IMR-90 (cell line): ENCODE results near the gene DSCAM. TPM values are rescaled to one million over a fixed set of nuclear protein-coding genes. Genes with fewer than 3 reads are reported as not detected.

Experiments used
- ATAC-seq: fragments of 200-7000 bp; cut with Tn5 transposase; 2 replicates; pipeline ENCODE4 v1.9.1; 2020; ENCODE audit warnings: low read depth, mild to moderate bottlenecking, moderate library complexity
- BruUV-seq: library from RNA; stranded (reverse); fragments of 400-500 nt; replicated peaks from 2 replicates; lab custom pipeline; 2021; lab: Mats Ljungman, UMichigan
- CTCF ChIA-PET: fragments of 300-600 bp; formaldehyde crosslinking; extraction: SDS; loops from one replicate; lab custom pipeline; 2021; ENCODE audit warnings: antibody characterized with exemption; lab: Yijun Ruan, JAX
- POLR2A ChIA-PET: fragments of 300-600 bp; sonication (Branson Sonifier 250); formaldehyde crosslinking; loops from one replicate; lab custom pipeline; 2022; ENCODE audit warnings: antibody characterized with exemption; ENCODE audit not compliant: unreplicated experiment; lab: Charles Lee
- DNase-seq: peaks from one replicate; pipeline ENCODE4 v3.0.0; 2013
- H2AFZ ChIP-seq: replicated peaks from 2 replicates; pipeline ENCODE3; 2013; ENCODE audit warnings: low read length, mild to moderate bottlenecking; ENCODE audit not compliant: poor library complexity
- H2AK5ac ChIP-seq: 2 replicates; pipeline ENCODE4 v1.6.1; 2013; ENCODE audit warnings: low read depth, low read length, inconsistent platforms
- H2AK9ac ChIP-seq: replicated peaks from 2 replicates; pipeline ENCODE3; 2013; ENCODE audit warnings: mild to moderate bottlenecking, low read depth, low read length, moderate library complexity; ENCODE audit not compliant: poor library complexity
- H2BK120ac ChIP-seq: 2 replicates; pipeline ENCODE4 v1.6.1; 2013; ENCODE audit warnings: low read depth, low read length, inconsistent platforms
- H2BK15ac ChIP-seq: 3 replicates; pipeline ENCODE4 v1.6.1; 2013; ENCODE audit warnings: low read depth, low read length, inconsistent platforms
- H2BK20ac ChIP-seq: 2 replicates; pipeline ENCODE4 v1.6.1; 2013; ENCODE audit warnings: low read depth, mild to moderate bottlenecking, inconsistent platforms, low read length, moderate library complexity
- H2BK5ac ChIP-seq: 2 replicates; pipeline ENCODE4 v1.6.1; 2013; ENCODE audit warnings: mild to moderate bottlenecking, low read depth, low read length, inconsistent platforms; ENCODE audit not compliant: poor library complexity, severe bottlenecking
- H3K14ac ChIP-seq: replicated peaks from 2 replicates; pipeline ENCODE4 v1.6.1; 2013; ENCODE audit warnings: low read depth, low read length, inconsistent platforms
- H3K18ac ChIP-seq: 2 replicates; pipeline ENCODE4 v1.6.1; 2013; ENCODE audit warnings: low read depth, low read length, control low read depth
- H3K23ac ChIP-seq: 2 replicates; pipeline ENCODE4 v1.6.1; 2013; ENCODE audit warnings: low read depth, low read length, inconsistent platforms
- H3K27ac ChIP-seq: 2 replicates; pipeline ENCODE4 v1.5.1; 2013; ENCODE audit warnings: mild to moderate bottlenecking, control low read depth, low read length; ENCODE audit not compliant: insufficient read depth
- H3K27me3 ChIP-seq: 2 replicates; pipeline ENCODE4 v1.6.1; 2013; ENCODE audit warnings: low read length; ENCODE audit not compliant: control insufficient read depth, insufficient read depth
- H3K36me3 ChIP-seq: 2 replicates; pipeline ENCODE4 v1.6.1; 2013; ENCODE audit warnings: low read length, mixed read lengths; ENCODE audit not compliant: control insufficient read depth, insufficient read depth
- H3K4ac ChIP-seq: 2 replicates; pipeline ENCODE4 v1.6.1; 2013; ENCODE audit warnings: low read depth, low read length, inconsistent platforms
- H3K4me1 ChIP-seq: 2 replicates; pipeline ENCODE4 v1.6.1; 2013; ENCODE audit warnings: low read length, mixed read lengths; ENCODE audit not compliant: control insufficient read depth, insufficient read depth
- H3K4me2 ChIP-seq: 2 replicates; pipeline ENCODE4 v1.6.1; 2013; ENCODE audit warnings: low read depth, mild to moderate bottlenecking, control low read depth, low read length, moderate library complexity
- H3K4me3 ChIP-seq: 2 replicates; pipeline ENCODE4 v1.5.1; 2013; ENCODE audit warnings: low read depth, mild to moderate bottlenecking, control low read depth, low read length, moderate library complexity; ENCODE audit not compliant: insufficient read depth
- H3K56ac ChIP-seq: 2 replicates; pipeline ENCODE4 v1.6.1; 2013; ENCODE audit warnings: low read length, inconsistent platforms; ENCODE audit not compliant: insufficient read depth; ENCODE audit errors: extremely low read depth
- H3K79me1 ChIP-seq, 2 experiments: 2 replicates each; pipeline ENCODE4 v1.6.1; 2013; ENCODE audit warnings: low read length in 2 of 2, inconsistent platforms in 1 of 2, low read depth in 1 of 2
- H3K9ac ChIP-seq: 2 replicates; pipeline ENCODE4 v1.6.1; 2013; ENCODE audit warnings: low read depth, low read length, control low read depth
- H3K9me1 ChIP-seq: 2 replicates; pipeline ENCODE4 v1.6.1; 2013; ENCODE audit warnings: low read length, inconsistent platforms; ENCODE audit not compliant: insufficient read depth
- H3K9me3 ChIP-seq: 2 replicates; pipeline ENCODE4 v1.6.1; 2013; ENCODE audit warnings: low read length; ENCODE audit not compliant: control insufficient read depth, insufficient read depth
- H4K20me1 ChIP-seq: 2 replicates; pipeline ENCODE4 v1.6.1; 2013; ENCODE audit warnings: low read length, inconsistent platforms; ENCODE audit not compliant: insufficient read depth
- H4K5ac ChIP-seq: 2 replicates; pipeline ENCODE4 v1.6.1; 2013; ENCODE audit warnings: mild to moderate bottlenecking, low read depth, low read length, control low read depth
- H4K8ac ChIP-seq, 2 experiments: 2 replicates each; pipeline ENCODE4 v1.6.1; 2013; ENCODE audit warnings: low read depth in 2 of 2, low read length in 2 of 2, control low read depth in 1 of 2, inconsistent platforms in 1 of 2
- H4K91ac ChIP-seq: 2 replicates; pipeline ENCODE4 v1.6.1; 2013; ENCODE audit warnings: low read depth, low read length, inconsistent platforms; ENCODE audit not compliant: insufficient read depth
- BHLHE40 ChIP-seq: fragments of 150-350 bp; IDR thresholded peaks from 2 replicates; pipeline ENCODE4 v1.6.1; 2016; ENCODE audit warnings: mild to moderate bottlenecking, low read depth, low read length
- CEBPB ChIP-seq: IDR thresholded peaks from 2 replicates; pipeline ENCODE4 v1.6.1; 2012; ENCODE audit warnings: low read depth, low read length, improper control_type of control experiment
- CHD1 ChIP-seq: IDR thresholded peaks from 2 replicates; pipeline ENCODE4 v1.6.1; 2012; ENCODE audit warnings: low read depth, low read length, improper control_type of control experiment
- CTCF ChIP-seq: conservative IDR thresholded peaks from 2 replicates; pipeline ENCODE4 v1.5.1; 2012; ENCODE audit warnings: mild to moderate bottlenecking, low read depth, low read length, improper control_type of control experiment
- ELK1 ChIP-seq: fragments of 150-350 bp; IDR thresholded peaks from 2 replicates; pipeline ENCODE4 v1.6.1; 2016; ENCODE audit warnings: low read depth, mild to moderate bottlenecking, low read length, moderate library complexity, borderline replicate concordance
- FOS ChIP-seq: fragments of 150-350 bp; IDR thresholded peaks from 2 replicates; pipeline ENCODE4 v1.6.1; 2016; ENCODE audit warnings: low read depth, low read length
- MAFK ChIP-seq: IDR thresholded peaks from 2 replicates; pipeline ENCODE4 v1.6.1; 2012; ENCODE audit warnings: low read depth, low read length, improper control_type of control experiment
- MAZ ChIP-seq: IDR thresholded peaks from 2 replicates; pipeline ENCODE4 v1.6.1; 2012; ENCODE audit warnings: low read depth, mild to moderate bottlenecking, low read length, improper control_type of control experiment, moderate library complexity, borderline replicate concordance
- MXI1 ChIP-seq: IDR thresholded peaks from 2 replicates; pipeline ENCODE4 v1.6.1; 2012; ENCODE audit warnings: low read depth, mild to moderate bottlenecking, low read length, moderate library complexity, borderline replicate concordance
- NFE2L2 ChIP-seq: fragments of 150-350 bp; IDR thresholded peaks from 2 replicates; pipeline ENCODE4 v1.6.1; 2016; ENCODE audit warnings: low read depth, mild to moderate bottlenecking, low read length
- POLR2A ChIP-seq: IDR thresholded peaks from 2 replicates; pipeline ENCODE4 v1.6.1; 2012; ENCODE audit warnings: mild to moderate bottlenecking, low read depth, low read length
- RAD21 ChIP-seq: IDR thresholded peaks from 2 replicates; pipeline ENCODE4 v1.6.1; 2012; ENCODE audit warnings: low read length, improper control_type of control experiment
- RCOR1 ChIP-seq: IDR thresholded peaks from 2 replicates; pipeline ENCODE4 v1.6.1; 2012; ENCODE audit warnings: mild to moderate bottlenecking, low read length, improper control_type of control experiment; ENCODE audit not compliant: insufficient replicate concordance
- RFX5 ChIP-seq: IDR thresholded peaks from 2 replicates; pipeline ENCODE4 v1.8.0; 2012; ENCODE audit warnings: low read depth, mild to moderate bottlenecking, low read length, moderate library complexity
- SMC3 ChIP-seq: fragments of 150-350 bp; IDR thresholded peaks from 2 replicates; pipeline ENCODE4 v1.6.1; 2016; ENCODE audit warnings: low read depth, mild to moderate bottlenecking, antibody characterized with exemption, low read length, moderate library complexity
- USF2 ChIP-seq: fragments of 150-350 bp; IDR thresholded peaks from 2 replicates; pipeline ENCODE4 v1.6.1; 2017; ENCODE audit warnings: mild to moderate bottlenecking, antibody characterized with exemption, low read length, low read depth
- WGBS, 2 experiments: methylation state at CpG; one replicate each; pipeline versions ENCODE4 v1.1.5 to v1.1.7; 2013; ENCODE audit warnings: missing lambda C conversion rate in 2 of 2; ENCODE audit not compliant: insufficient read length in 1 of 2; ENCODE audit errors: extremely low coverage in 2 of 2; 5-methylcytosine and 5-hydroxymethylcytosine counted together
- dilution Hi-C: fragments of 300-500 bp; cut with HindIII; formaldehyde crosslinking; loops from one replicate; pipeline ENCODE4 v1.14.3; 2018; ENCODE audit warnings: low sequenced_read_pairs; ENCODE audit not compliant: unreplicated experiment
- in situ Hi-C: fragments of 300-500 bp; cut with MboI; formaldehyde crosslinking; loops from 3 replicates; pipeline ENCODE4 v1.14.3; 2019; ENCODE audit warnings: low sequenced_read_pairs, inconsistent platforms, mixed read lengths
- intact Hi-C: fragments of 100-400 bp; cut with micrococcal nuclease; formaldehyde crosslinking; loops from 2 replicates; pipeline ENCODE4 v1.10.0; 2022
- polyA plus RNA-seq, 3 experiments: library from polyadenylated mRNA; depleted of rRNA; stranded (reverse); fragments of >200 nt; gene quantifications; 2 replicates each; pipeline ENCODE4 v1.2.3, GENCODE V29; 2012; ENCODE audit warnings: low replicate concordance in 1 of 3
- total RNA-seq: library from RNA; depleted of rRNA; stranded (reverse); fragments of >200 nt; gene quantifications from 2 replicates; pipeline ENCODE4 v1.2.3, GENCODE V29; 2012

Gene DSCAM
- total and polyA plus RNA-seq, 2 of the 4 experiments (the other 2 are of a cell fraction): under 0.01 to 0.02 TPM

GRCh38 chr21:40128891-40129290 is 718.1 kb downstream of the DSCAM start:
- no TSS peak for BruUV-seq
- H3K4ac ChIP-seq: no peak overlapping the region
- no peaks in the 10 kb centered on the region for H4K20me1 ChIP-seq
- no peak overlapping the region for H4K8ac ChIP-seq
- H2BK15ac ChIP-seq: no peak overlapping the region
- in situ Hi-C loops (no loop called here), intact Hi-C loops (no loop called here), dilution Hi-C loops (no loop called here)
- no peak overlapping the region for H3K14ac ChIP-seq
- DNase-seq: no peak
- no peak overlapping the region for H4K91ac ChIP-seq
- no CpG with 5 or more reads among the region's 5 CpGs for WGBS, 2 experiments
- no peak overlapping the region for H3K4me3 ChIP-seq
- H2AK9ac ChIP-seq: no peak overlapping the region
- POLR2A ChIA-PET: no interaction called here
- H3K9me3 ChIP-seq: peaks cover 17% of the 10 kb centered on the region
- H3K36me3 ChIP-seq: no peaks in the 10 kb centered on the region
- H3K9me1 ChIP-seq: no peaks in the 10 kb centered on the region
- no peak overlapping the region for H2BK20ac ChIP-seq
- no peak overlapping the region for H2AFZ ChIP-seq
- no peak overlapping the region for H4K5ac ChIP-seq
- no peaks in the 10 kb centered on the region for H3K79me1 ChIP-seq
- no peak for ATAC-seq
- H3K27me3 ChIP-seq: no peaks in the 10 kb centered on the region
- no peak overlapping the region for H2BK120ac ChIP-seq
- no peak overlapping the region for H3K27ac ChIP-seq
- H2BK5ac ChIP-seq: no peak overlapping the region
- no peak overlapping the region for H3K23ac ChIP-seq
- H3K18ac ChIP-seq: no peak overlapping the region
- H3K4me2 ChIP-seq: no peak overlapping the region
- H2AK5ac ChIP-seq: no peak overlapping the region
- H3K9ac ChIP-seq: no peak overlapping the region
- no peak overlapping the region for H3K56ac ChIP-seq
- H3K4me1 ChIP-seq: no peaks in the 10 kb centered on the region
- CTCF ChIA-PET: no interaction called here
- TF ChIP-seq SMC3 (no peak), CTCF (no peak), RCOR1 (no peak), MXI1 (no peak), MAFK (no peak), ELK1 (no peak), FOS (no peak), CHD1 (no peak), POLR2A (no peak), NFE2L2 (no peak), RFX5 (no peak), MAZ (no peak), BHLHE40 (no peak), RAD21 (no peak), USF2 (no peak), CEBPB (no peak)
